ENCODE data around the gene CSTF1. TPM values are rescaled to one million over a fixed set of nuclear protein-coding genes. Genes with fewer than 3 reads are reported as not detected.

CSTF1 gene
- total RNA-seq, 2 donors from 2014 or later = 16.4 to 22.8 TPM

GRCh38 chr20:56454754-56455153, 62.3 kb downstream of the CSTF1 start:
- no peaks in the 10 kb centered on the region for H3K36me3 ChIP-seq
- H3K27ac ChIP-seq = no peak overlapping the region
- no peak for DNase-seq (ENCODE audit: low spot score)
- no peaks in the 10 kb centered on the region for H3K4me1 ChIP-seq
- no peak overlapping the region for H3K4me3 ChIP-seq
- no peaks in the 10 kb centered on the region for H3K9me3 ChIP-seq
- no peak for TF ChIP-seq CTCF (IDR thresholded peaks at IDR 0.05)
- H3K27me3 ChIP-seq = no peaks in the 10 kb centered on the region

Other genes starting within 250 kb of the CSTF1 start
- not detected for gene MC3R, start 143.9 kb upstream of the CSTF1 start, total RNA-seq
- 10 to 100 TPM; 26.3 to 29.9 TPM for gene FAM210B, start 33.7 kb upstream of the CSTF1 start, total RNA-seq
- gene AURKA, start 430 bp upstream of the CSTF1 start, total RNA-seq = 1 to 10 TPM; 2.0 to 7.6 TPM
- gene CASS4, start 19.6 kb downstream of the CSTF1 start, total RNA-seq = 1 to 10 TPM; 2.0 to 2.4 TPM
- gene RTF2, start 76.0 kb downstream of the CSTF1 start, total RNA-seq = 10 to 100 TPM; 48.6 to 49.4 TPM
- gene FAM209A, start 132.1 kb downstream of the CSTF1 start, total RNA-seq = not detected
- gene FAM209B, start 140.6 kb downstream of the CSTF1 start, total RNA-seq = not detected
- under 1 TPM; 0.37 to 0.39 TPM for gene TFAP2C, start 236.7 kb downstream of the CSTF1 start, total RNA-seq